Neural progenitor cell (in vitro differentiated cells): ENCODE results near the gene TRPV5.

ENCODE experiments used
- EZH2 ChIP-seq: fragments of 200-600 bp; sonication (generic); IDR thresholded peaks from 2 replicates; pipeline ENCODE4 v1.6.1; 2017; ENCODE audit warnings: antibody characterized with exemption, mild to moderate bottlenecking, moderate library complexity
- TF ChIP-seq, protein P1 (sequence below): fragments of 200-600 bp; sonication (generic); IDR thresholded peaks from 2 replicates; pipeline ENCODE4 v1.5.1; 2017; ENCODE audit warnings: antibody characterized with exemption, mild to moderate bottlenecking

DNA sequence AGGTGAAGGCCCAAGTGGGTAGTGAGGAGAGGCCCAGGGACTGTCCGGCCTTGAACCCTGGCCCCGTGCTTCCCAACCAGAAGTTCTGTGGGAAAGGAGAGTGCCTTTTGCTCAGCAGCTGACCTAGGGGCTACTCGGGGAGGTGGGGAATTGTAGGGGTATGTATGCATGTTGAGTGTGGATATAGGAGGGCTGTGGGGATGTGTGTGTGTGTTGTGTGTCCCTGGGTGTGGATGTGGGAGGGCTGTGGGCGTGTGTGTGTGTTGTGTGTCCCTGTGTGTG, 66.5 kb downstream of the TRPV5 start:
- TF ChIP-seq EZH2 = no peak
- TF ChIP-seq, protein P1, sequence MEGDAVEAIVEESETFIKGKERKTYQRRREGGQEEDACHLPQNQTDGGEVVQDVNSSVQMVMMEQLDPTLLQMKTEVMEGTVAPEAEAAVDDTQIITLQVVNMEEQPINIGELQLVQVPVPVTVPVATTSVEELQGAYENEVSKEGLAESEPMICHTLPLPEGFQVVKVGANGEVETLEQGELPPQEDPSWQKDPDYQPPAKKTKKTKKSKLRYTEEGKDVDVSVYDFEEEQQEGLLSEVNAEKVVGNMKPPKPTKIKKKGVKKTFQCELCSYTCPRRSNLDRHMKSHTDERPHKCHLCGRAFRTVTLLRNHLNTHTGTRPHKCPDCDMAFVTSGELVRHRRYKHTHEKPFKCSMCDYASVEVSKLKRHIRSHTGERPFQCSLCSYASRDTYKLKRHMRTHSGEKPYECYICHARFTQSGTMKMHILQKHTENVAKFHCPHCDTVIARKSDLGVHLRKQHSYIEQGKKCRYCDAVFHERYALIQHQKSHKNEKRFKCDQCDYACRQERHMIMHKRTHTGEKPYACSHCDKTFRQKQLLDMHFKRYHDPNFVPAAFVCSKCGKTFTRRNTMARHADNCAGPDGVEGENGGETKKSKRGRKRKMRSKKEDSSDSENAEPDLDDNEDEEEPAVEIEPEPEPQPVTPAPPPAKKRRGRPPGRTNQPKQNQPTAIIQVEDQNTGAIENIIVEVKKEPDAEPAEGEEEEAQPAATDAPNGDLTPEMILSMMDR = no peak
